DND-41 (cell line): Measurements from ENCODE around the gene DUSP7.

ENCODE experiments used
- ATAC-seq: fragments of 200-7000 bp; cut with Tn5 transposase; 3 replicates; pipeline ENCODE4 v1.9.1; 2021; ENCODE audit warnings: low read depth; ENCODE audit not compliant: insufficient read depth
- DNase-seq: peaks from one replicate; pipeline ENCODE4 v3.0.0-alpha.2; 2020
- H2AFZ ChIP-seq: 2 replicates; pipeline ENCODE4 v1.6.0; 2012; ENCODE audit warnings: low read depth, low read length
- H3K27ac ChIP-seq: 2 replicates; pipeline ENCODE4 v1.5.1; 2012; ENCODE audit warnings: low read length, inconsistent platforms
- H3K27me3 ChIP-seq: fragments of 200-600 bp; sonication (generic); 2 replicates; pipeline ENCODE4 v1.6.0; 2012; ENCODE audit warnings: low read length, mild to moderate bottlenecking, inconsistent platforms; ENCODE audit not compliant: insufficient read depth, poor library complexity
- H3K36me3 ChIP-seq: 2 replicates; pipeline ENCODE4 v1.5.1; 2012; ENCODE audit warnings: low read length, inconsistent platforms; ENCODE audit not compliant: insufficient read depth
- H3K4me1 ChIP-seq: 2 replicates; pipeline ENCODE4 v1.5.1; 2012; ENCODE audit warnings: mild to moderate bottlenecking, low read length; ENCODE audit not compliant: insufficient read depth
- H3K4me2 ChIP-seq: 2 replicates; pipeline ENCODE4 v1.6.0; 2012; ENCODE audit warnings: mild to moderate bottlenecking, moderate library complexity, low read length, inconsistent platforms; ENCODE audit not compliant: insufficient read depth
- H3K4me3 ChIP-seq, 2 experiments: fragments of 200-600 bp in 1 of 2; shearing (Covaris generic) in 1 of 2; 2 replicates each; pipeline ENCODE4 v1.5.1; 2012 to 2016; ENCODE audit warnings: inconsistent platforms in 2 of 2, low read length in 2 of 2, mild to moderate bottlenecking in 2 of 2, low read depth in 1 of 2, moderate library complexity in 1 of 2
- H3K79me2 ChIP-seq: 2 replicates; pipeline ENCODE4 v1.6.0; 2012; ENCODE audit warnings: low read length, inconsistent platforms; ENCODE audit not compliant: insufficient read depth
- H3K9ac ChIP-seq: 2 replicates; pipeline ENCODE4 v1.6.0; 2012; ENCODE audit warnings: low read depth, mild to moderate bottlenecking, inconsistent platforms, low read length, moderate library complexity
- H3K9me3 ChIP-seq: 2 replicates; pipeline ENCODE4 v1.5.1; 2012; ENCODE audit warnings: low read length, moderate library complexity, mild to moderate bottlenecking, inconsistent platforms; ENCODE audit not compliant: insufficient read depth, severe bottlenecking
- H4K20me1 ChIP-seq: 2 replicates; pipeline ENCODE4 v1.6.0; 2012; ENCODE audit warnings: low read length; ENCODE audit not compliant: insufficient read depth
- EZH2 ChIP-seq: IDR thresholded peaks from 3 replicates; pipeline ENCODE4 v1.6.1; 2012; ENCODE audit warnings: borderline replicate concordance, low read depth, mild to moderate bottlenecking, moderate library complexity, low read length, inconsistent platforms; ENCODE audit not compliant: severe bottlenecking
- TF ChIP-seq, protein P1 (sequence below): IDR thresholded peaks from 2 replicates; pipeline ENCODE4 v1.5.1; 2012; ENCODE audit warnings: borderline replicate concordance, low read length, moderate library complexity, mild to moderate bottlenecking; ENCODE audit not compliant: poor library complexity, severe bottlenecking; ENCODE audit errors: extremely low read depth

Gene DUSP7

DNA sequence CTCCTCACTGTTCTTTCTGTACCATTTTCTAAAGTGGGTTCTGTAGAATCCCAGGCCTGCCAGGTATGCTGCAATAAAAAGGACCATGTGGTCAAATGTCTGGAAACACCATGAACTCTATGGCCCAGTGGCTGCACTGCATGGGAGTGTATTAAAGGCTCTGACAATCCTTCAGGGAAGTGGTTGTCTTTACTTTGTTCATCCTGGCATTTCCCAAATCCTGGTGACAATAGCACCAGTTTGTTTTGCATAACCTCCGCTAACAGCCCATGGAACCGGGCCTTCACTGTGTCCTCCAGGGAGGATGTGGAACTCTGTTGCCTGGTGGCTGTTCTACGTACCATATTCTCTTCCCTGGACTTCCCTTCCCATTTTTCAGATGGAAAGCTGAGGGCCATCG, 11.2 kb upstream of the DUSP7 start:
- no peak for TF ChIP-seq EZH2
- TF ChIP-seq, protein P1, sequence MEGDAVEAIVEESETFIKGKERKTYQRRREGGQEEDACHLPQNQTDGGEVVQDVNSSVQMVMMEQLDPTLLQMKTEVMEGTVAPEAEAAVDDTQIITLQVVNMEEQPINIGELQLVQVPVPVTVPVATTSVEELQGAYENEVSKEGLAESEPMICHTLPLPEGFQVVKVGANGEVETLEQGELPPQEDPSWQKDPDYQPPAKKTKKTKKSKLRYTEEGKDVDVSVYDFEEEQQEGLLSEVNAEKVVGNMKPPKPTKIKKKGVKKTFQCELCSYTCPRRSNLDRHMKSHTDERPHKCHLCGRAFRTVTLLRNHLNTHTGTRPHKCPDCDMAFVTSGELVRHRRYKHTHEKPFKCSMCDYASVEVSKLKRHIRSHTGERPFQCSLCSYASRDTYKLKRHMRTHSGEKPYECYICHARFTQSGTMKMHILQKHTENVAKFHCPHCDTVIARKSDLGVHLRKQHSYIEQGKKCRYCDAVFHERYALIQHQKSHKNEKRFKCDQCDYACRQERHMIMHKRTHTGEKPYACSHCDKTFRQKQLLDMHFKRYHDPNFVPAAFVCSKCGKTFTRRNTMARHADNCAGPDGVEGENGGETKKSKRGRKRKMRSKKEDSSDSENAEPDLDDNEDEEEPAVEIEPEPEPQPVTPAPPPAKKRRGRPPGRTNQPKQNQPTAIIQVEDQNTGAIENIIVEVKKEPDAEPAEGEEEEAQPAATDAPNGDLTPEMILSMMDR, result no peak

DNA sequence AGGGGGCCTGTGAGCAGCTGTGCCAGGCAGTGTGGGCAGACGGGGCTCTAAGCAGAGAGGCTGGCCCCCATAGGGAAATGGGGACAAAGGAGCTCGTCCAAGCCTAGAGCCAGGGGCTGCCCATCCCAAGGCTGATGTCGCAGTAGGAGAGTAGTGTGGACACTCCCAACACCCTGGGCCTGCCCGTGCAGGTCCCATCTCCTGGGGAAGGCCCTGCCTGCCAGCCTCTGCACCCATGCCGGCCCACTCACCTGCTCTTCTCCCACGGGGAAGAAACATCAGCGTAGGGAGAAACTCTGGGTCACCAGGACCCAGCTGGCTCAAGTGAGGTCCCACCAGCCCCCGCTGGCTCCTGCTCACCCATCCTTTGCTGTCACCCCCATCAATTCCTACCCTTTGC, 10.7 kb upstream of the DUSP7 start:
- TF ChIP-seq, protein P1, result no peak
- DNase-seq (no peak), ATAC-seq (no peak)
- Histone ChIP-seq H3K79me2 (no peaks in the 10 kb centered on the region), H3K9ac (no peak overlapping the region), H3K4me3 (no peak overlapping the region), H3K4me2 (no peak overlapping the region), H2AFZ (no peak overlapping the region), H3K4me1 (no peaks in the 10 kb centered on the region), H3K9me3 (no peaks in the 10 kb centered on the region), H3K27me3 (no peaks in the 10 kb centered on the region), H3K27ac (no peak overlapping the region), H4K20me1 (peaks cover 3% of the 10 kb centered on the region), H3K36me3 (peaks cover 5% of the 10 kb centered on the region; the same call in 1 of the 2 replicates)

More for the DNA sequence above, 11.2 kb upstream of the DUSP7 start:
- Histone ChIP-seq H3K36me3 (peaks cover 8% of the 10 kb centered on the region; the same call in 1 of the 2 replicates), H3K9ac (no peak overlapping the region), H3K27ac (no peak overlapping the region), H3K27me3 (no peaks in the 10 kb centered on the region), H4K20me1 (peaks cover 3% of the 10 kb centered on the region), H3K79me2 (no peaks in the 10 kb centered on the region), H3K4me1 (no peaks in the 10 kb centered on the region), H2AFZ (no peak overlapping the region), H3K9me3 (no peaks in the 10 kb centered on the region), H3K4me3 (no peak overlapping the region), H3K4me2 (no peak overlapping the region)
- DNase-seq (no peak), ATAC-seq (no peak)

DNA sequence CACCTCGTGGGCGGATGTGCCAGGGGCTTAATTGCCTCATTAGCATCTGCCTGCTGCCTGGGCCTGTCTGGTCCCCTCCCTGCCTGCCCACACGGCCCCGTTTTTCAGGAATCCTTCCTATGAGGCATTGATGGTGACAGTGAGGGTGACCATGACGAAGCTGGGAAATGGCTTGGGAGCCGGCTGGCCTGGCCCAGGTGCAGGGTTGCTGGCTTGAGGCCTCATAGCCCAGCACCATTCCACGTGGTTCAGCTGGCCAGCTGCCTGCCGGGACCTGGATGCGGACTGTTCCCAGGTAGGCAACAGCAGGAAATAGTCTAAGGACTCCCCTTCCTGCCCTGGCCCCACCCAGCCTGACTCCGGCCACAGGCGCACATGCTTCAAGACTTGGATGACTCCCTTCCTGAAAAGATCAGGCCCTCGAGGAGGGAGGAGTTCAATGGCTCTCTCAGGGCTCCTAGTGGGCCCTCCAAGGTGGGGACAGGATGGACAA, 8.9 kb upstream of the DUSP7 start:
- Histone ChIP-seq H3K4me3 (no peak overlapping the region), H2AFZ (no peak overlapping the region), H3K79me2 (no peaks in the 10 kb centered on the region), H3K9ac (no peak overlapping the region), H3K27ac (no peak overlapping the region), H3K9me3 (no peaks in the 10 kb centered on the region), H3K4me2 (no peak overlapping the region), H3K4me1 (no peaks in the 10 kb centered on the region), H4K20me1 (no peaks in the 10 kb centered on the region; the same call in 1 of the 2 replicates), H3K27me3 (no peaks in the 10 kb centered on the region), H3K36me3 (no peaks in the 10 kb centered on the region)
- DNase-seq, result no peak
- TF ChIP-seq, protein P1, result no peak
- no peak for TF ChIP-seq EZH2
- no peak for ATAC-seq

DNA sequence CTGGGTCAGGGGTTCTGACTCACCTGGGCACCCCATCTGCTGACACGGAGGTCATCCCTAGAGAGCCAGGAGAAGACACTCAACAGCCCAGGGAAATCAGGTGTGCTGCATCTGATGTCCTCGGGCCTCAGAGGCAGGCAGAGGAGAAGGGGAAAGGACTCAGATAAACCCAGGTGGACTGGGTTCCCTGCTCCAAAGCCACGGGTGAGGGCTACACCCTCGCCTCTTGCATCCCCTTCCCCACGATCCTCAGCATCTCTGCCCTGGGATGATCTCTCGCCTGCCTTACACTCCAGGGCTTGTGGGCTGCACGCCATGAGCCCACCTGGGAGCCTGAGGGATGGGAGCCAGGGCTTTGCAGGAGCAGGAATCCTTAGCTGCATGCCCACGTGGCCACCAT, 8.2 kb upstream of the DUSP7 start:
- no peaks in the 10 kb centered on the region; the same call in 1 of the 2 replicates for H4K20me1 ChIP-seq
- no peak overlapping the region for H3K4me3 ChIP-seq
- no peaks in the 10 kb centered on the region for H3K4me1 ChIP-seq
- H3K27ac ChIP-seq, result no peak overlapping the region
- H3K9ac ChIP-seq, result no peak overlapping the region
- H3K36me3 ChIP-seq, result no peaks in the 10 kb centered on the region
- H2AFZ ChIP-seq, result no peak overlapping the region
- H3K79me2 ChIP-seq, result no peaks in the 10 kb centered on the region
- no peaks in the 10 kb centered on the region for H3K27me3 ChIP-seq
- no peak for TF ChIP-seq EZH2
- TF ChIP-seq, protein P1, result no peak
- no peak for ATAC-seq
- H3K4me2 ChIP-seq, result no peak overlapping the region
- no peak for DNase-seq
- H3K9me3 ChIP-seq, result no peaks in the 10 kb centered on the region
